Astrocyte (in vitro differentiated cells and primary cell): ENCODE results near the gene HESX1.

ENCODE experiments used
- CTCF ChIP-seq: IDR thresholded peaks from 2 replicates; pipeline ENCODE4 v1.5.1; 2011; ENCODE audit warnings: low read depth, mild to moderate bottlenecking, inconsistent platforms, low read length, moderate library complexity; ENCODE audit not compliant: insufficient read depth
- EZH2 ChIP-seq: IDR thresholded peaks from 2 replicates; pipeline ENCODE4 v1.6.1; 2012; ENCODE audit warnings: mild to moderate bottlenecking, low read length, inconsistent platforms; ENCODE audit not compliant: insufficient read depth

- TF ChIP-seq EZH2, result no peak
- no peak for TF ChIP-seq CTCF
Measured at GRCh38 chr3:57151749-57152148, 48.0 kb downstream of the HESX1 start.
